GM23248 (cell line): ENCODE results near the gene SP3.

ENCODE experiments used
- EZH2 ChIP-seq: fragments of 200-600 bp; sonication (generic); IDR thresholded peaks from 2 replicates; pipeline ENCODE4 v1.6.1; 2018; ENCODE audit warnings: antibody characterized with exemption, mild to moderate bottlenecking; ENCODE audit not compliant: insufficient read depth, poor library complexity, severe bottlenecking
- EZH2phosphoT487 ChIP-seq: fragments of 200-600 bp; sonication (generic); IDR thresholded peaks from 2 replicates; pipeline ENCODE4 v1.6.1; 2018; ENCODE audit warnings: antibody characterized with exemption, moderate library complexity, mild to moderate bottlenecking, low read depth; ENCODE audit not compliant: insufficient read depth

- TF ChIP-seq EZH2 (no peak), EZH2phosphoT487 (no peak)
These were observed 43.1 kb downstream of the SP3 start for GRCh38 chr2:173922068-173922467.
